Measurements from ENCODE around the gene ITPR1. TPM values are rescaled to one million over a fixed set of nuclear protein-coding genes. Genes with fewer than 3 reads are reported as not detected.

The ITPR1 gene
- 11.8 and 29.9 TPM in 2 replicates for total RNA-seq

DNA sequence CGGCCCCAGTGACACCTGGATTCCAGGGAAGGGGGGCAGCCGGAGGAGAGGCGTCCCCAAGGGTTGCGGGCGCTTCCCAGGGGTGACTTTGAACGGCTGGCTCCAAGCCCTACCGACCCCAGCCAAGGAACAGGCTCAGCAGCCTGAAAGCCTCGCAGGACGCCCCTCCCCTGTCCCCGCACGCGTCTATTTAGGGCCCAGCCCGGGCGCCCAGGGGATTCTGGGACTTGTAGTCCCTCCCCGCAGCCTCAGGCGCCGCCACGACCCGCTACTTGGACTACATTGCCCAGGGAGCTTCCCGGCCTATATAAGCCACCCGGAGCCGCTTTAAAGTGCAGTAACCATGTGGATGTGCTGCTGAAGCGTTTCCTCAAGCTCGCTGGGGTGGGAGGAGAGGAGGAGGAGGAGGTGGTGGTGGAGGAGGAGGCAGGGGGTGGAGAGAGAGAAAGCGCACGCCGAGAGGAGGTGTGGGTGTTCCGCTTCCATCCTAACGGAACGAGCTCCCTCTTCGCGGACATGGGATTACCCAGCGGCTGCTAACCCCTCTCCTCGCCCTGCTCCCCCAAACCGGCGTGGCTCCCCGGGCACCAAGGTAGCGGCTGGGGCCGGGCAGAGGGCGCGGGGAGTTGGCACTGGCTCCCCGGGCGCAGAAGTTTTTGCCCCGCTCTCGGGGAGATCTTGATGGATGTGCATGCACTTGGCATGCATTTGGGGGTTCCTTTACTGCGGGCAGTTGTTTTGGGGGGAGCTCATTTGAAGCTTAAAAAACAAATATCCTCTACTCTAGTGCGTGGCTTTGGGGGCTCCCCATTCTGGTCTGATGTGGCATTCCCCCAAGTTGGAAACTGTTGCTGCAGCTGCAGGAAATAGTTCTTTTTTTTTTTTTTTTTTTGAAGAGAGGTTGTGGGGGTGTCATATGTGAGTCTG lies at the start of gene ITPR1:
TSS of gene ITPR1 (plus strand) at position 335 of the 927 bp plus-strand sequence. CDS start 23,144 bp downstream, outside the sequence.

GRCh38 chr3:4466741-4467521 lies 26.2 kb upstream of the ITPR1 start, which contains the start of gene SUMF1:
TSS of gene SUMF1 (minus strand) at chr3:4467269. CDS start at chr3:4467245, 24 bp downstream.

Other genes with a start within 250 kb of the ITPR1 start
- 11.0 and 11.2 TPM in 2 replicates for gene SETMAR, start 190.0 kb upstream of the ITPR1 start, total RNA-seq
- 53.4 and 60.7 TPM in 2 replicates for gene SUMF1, start 26.1 kb upstream of the ITPR1 start, total RNA-seq